ENCODE results near the gene ACOXL.
"Not testable (repeated sequence)": the region's sequence is repeated elsewhere in the genome, so short reads cannot be mapped to it uniquely, and the experiment has no call there.

The ACOXL gene

DNA sequence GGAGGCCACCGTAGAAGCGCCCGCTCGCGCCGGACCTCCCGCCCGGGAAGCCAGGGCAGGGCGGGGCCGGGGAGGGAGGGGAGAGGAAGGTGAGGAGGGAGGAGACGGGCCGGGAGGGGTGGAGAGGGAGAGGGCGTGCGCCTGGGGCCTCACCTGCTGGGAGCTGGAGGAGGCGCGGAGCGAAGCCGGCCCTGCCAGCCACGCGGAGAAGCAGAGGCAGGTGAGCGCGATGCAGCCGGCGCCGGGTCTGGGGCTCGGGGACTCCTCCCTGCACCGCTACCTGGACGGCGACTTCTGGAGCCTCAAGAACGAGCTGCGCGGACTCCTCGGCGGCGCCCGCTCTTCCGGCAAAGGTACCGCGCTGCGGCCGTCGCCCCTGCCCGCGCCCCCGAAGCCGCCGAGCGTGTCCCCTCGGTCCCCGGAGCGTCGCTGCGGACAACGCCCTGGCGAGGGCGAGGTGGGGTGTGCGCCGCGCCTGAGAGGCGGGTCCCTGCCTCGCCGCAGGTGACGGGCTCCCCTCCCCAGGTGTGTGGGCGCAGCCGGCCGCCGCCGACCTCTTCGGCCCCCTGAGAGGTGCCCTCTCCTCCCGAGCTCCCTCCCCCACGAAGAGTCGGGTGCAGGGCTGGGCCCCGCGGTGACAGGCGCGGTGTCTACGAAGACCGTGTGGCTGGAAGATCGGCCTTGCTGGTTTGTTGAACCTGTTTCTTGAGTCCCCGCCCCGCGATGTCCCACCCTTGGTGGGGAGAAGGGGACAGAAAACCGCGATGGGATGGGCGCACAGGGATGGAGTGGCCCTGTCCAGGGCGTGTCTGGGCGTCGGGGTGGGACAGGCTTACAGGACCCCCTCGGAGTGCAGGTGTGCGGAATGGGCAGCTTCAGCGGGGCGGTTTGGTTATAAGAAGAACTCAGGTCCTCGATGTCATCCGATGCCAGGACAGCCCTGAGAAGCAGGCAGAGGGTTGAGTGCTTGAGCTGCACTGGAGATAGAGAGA lies at the start of gene ACOXL:
TSS of gene ACOXL (plus strand) at position 152 of the 992 bp plus-strand sequence. CDS start 35,817 bp downstream, outside the sequence.
- DNase-seq = no peak

DNA sequence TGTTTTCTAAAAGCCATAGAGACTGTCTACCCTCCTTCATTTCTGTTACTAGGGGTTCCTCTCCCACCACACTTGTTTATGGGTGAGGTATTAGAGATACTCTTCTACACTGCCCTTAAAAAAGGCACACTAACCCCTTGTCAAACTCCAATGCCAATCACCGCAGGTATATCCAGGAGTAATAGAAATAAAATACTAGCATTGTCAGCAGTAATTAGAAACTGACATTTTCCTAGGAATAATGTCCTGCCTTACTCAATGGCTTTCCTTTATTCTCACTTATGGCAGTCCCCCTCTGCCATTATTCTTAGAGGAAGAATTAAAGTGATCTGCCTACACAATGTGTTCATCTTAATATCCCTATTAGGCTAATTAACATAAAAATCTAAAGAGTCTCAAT lies 49.5 kb upstream of the ACOXL start:
- no peak for DNase-seq

DNA sequence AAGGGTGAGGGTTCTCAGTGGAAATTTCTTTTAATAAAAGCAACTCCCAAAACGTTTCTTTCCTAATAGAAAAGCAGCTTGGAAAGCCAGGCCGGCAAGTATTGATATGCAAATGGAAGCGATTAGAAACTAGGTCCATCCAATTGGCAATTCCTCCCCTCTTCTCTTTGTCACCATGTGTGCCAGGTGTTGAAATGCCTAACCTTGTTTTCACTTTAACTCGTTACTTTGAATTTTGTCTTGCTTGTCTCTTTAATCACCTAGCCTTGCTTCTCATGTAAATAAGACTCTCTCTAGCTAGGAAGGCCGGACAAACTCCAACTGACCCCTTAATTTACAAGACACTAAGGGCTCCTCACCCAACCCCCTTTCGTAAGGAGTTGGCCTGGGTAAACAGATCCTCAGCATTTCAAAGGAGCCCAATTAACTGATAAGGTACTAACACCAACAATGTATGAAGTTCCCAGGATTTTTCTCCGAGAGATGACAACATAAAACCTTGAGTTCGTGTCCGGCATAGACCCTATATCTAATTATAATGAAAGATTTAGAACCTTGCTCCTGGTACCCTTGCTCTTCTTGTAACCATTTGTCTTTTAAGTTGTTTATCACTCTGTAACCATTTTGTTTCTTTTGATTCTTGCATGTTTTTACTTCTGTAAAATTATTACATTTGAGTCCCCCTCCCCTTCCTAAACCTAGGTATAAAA lies 44.4 kb upstream of the ACOXL start:
- not testable (repeated sequence) for DNase-seq

DNA sequence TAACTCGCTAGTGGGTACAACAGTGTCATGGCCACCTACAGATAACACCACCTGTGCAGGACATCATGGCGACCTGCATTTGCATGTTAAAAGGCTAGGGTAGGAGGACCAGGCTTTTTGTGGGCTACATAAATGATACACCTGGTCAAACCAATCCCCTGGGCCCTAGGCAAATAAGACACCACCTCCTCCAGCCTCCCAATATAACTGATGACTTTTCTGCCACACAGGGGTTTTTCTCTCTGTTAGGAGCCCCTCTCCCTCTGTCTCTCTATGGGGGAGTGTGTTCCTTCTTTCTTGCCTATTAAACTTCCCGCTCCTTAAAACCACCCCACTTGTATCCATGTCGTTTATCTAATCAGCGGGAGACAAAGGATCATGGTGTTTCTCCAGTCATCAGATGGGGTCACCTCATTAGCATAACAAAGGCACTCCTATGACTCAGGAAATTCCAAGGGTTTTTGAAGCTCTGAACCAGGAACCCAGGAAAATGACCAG lies 43.7 kb upstream of the ACOXL start:
- no peak for DNase-seq

DNA sequence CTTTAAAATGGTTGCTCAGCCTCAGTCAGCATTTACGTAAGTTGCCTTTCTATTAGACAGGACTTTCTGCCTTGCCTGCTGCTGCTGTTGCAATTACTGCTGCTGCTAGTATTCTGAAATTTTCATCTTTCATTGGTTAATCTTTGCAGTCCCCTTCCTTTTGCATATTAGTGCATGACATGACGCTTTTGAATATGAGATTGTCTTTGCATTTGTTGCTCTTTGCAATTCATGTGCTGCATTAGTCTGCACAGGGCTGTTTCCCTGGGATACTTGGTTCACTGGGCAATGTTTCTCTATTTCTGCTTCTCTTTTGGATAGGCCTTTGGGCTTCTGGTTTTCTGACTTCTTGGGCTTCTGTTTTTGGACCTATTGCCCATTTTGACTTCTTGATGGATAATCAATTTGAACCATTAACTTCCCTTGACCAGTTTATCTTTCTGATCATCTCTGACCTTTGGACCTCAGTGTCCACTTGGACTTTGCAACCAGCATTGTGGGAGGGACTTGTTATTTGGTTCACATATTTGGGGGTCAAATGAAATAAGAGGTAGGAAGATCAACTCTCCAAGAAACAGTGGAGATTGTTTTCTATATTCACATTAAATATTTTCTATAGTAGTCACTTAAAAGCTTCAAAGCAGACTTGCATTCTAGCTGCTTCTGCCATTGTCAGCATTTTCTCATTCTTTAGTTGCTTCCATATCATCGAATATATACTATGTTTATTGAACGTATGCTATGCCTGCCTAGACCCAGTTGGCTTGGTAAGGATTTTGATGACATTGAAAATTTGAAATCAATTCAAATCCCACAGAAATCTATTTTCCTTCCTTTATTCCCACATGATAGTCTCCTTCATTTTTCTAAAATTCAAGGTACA lies 42.0 kb upstream of the ACOXL start:
- no peak for DNase-seq

DNA sequence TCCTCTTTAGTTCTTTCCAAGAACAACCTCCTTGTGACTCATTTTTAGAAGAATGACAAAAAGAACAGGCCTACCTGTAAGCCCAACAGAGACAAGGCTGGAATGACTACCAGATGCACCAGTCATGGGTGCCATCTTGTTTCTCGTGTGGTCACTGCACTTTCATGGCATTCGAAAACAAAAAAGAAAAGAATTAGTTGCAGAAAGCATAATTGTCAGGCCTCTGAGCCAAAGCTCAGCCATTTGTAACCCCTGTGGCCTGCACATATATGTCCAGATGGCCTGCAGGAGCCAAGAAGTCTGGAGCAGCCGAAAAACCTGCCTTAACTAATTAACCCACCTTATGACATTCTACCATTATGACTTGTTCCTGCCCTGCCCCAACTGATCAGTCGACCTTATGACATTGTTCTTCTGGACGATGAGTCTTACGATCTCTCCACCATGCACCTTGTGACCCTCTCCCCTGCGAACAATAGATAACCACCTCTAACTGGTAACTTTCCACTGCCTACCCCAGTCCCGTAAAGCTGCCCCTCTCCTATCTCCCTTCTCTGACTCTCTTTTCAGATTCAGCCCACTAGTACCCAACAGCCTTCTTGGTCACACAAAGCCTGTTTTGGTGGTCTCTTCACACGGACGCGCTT lies 40.6 kb upstream of the ACOXL start:
- DNase-seq = no peak

DNA sequence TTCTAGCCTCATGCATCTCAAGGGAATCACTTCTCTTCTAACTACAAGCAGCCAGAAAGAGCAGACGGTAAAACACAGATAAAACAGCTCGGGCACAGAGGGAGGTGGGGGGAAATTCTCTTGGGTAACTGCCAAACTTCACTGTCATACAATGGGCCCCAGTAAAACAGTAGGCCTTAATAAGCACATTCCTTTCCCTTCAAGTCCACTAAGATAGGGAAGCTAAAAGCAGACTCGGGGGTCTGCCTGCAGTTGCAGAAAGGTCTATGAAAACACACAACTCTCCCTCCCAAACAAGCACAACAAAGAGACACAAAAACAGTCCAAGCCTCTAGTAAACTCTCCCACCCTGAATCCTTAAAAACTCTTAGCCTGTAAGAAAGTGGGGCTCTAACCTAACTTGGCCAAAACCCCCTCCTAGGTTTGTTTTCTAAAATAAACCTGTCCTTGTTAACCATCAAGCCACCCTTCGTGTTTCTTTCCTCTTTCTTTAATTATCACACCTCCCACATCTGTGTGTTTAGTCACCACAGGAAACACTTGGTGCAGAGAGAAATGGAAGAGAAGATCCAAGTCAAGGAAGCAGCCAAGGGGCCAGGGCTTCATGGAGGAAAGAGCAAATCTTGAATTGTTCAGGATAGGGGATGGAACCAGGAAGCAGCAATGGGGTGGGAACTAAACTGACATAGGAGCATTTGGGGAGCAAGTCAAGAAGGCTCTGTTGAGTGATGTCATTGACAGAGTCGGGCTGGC lies 37.1 kb upstream of the ACOXL start:
- not testable (repeated sequence) for DNase-seq

DNA sequence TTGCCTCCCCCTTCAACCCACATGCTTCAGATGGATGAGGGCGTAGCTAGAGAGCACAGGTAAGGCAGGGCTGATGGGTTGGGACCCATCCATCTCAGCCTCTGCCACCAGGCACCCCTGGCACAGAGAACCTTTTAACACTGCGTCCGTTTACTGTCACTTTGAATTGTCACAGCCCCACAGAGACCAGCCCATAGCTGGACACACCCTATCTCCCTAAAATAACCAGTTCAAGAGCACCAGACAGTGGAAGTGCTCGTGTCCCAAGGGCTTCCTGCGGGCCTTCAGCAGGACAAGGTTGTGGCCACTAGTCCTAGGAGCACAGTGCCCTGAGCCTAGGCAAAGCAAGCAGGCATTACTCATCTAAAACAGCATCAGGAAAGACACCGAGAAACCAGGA lies 34.1 kb upstream of the ACOXL start:
- not testable (repeated sequence) for DNase-seq

DNA sequence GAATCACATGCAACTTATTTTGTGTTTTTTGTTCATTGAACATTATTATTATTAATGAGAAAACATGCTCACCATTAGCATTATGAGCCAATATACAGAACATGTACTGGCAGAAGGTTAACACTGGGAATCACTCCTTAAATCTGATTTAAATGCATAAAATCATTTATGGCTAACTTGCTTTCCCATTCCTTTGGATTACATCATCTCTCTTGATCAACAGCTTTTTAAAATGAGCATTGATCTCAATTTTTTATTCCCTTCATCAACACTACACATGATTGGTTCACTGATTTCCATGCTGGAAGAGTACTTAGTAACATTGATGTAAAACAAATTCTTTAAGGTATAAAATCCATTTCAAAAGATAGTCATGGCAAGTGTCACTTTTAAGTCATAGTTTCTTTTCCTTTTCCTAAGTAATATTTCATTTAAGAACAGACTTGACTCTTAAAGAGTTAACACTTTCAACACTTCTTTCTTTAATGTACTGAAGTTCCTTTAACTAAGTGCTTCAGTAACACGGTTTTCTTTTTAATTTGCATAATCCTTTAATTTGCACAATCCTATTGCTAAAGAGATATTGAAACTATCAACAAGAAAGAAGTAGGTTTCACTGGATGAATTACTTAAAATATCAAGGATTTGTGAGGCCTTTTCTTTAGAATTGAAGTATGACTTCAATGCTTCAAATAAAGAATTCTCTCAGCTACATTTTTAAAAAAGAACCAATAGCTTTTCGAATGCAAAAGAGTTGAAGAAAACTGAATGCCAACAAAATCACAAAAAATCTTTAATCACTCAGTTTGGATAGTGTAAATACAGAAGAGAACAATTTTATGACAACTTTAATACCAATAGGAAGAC lies 29.6 kb upstream of the ACOXL start:
- DNase-seq = no peak

DNA sequence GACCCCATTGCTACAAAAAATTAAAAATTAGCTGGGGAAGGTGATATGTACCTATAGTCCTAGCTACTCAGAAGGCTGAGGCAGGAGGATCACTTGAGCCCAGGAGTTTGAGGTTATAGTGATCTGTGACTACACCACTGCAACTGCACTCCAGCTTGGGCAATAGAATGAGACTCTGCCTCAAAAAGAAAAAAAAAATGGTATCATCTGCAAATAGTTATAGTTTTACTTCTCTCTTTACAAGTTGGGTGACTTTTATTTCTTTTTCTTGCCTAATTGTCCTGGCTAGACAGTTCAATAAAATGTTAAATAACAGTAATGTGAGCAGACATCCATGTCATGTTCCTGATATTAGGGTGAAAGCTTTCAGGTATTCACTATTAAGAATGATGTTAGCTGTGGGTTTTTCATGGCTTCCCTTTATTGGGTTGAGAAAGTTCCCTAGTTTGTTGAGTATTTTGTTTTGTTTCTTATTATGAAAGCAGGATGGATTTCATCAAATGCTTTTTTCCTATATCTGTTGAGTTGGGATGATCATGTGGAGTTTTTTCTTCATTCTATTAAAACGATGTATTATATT lies 24.9 kb upstream of the ACOXL start:
- DNase-seq = no peak

DNA sequence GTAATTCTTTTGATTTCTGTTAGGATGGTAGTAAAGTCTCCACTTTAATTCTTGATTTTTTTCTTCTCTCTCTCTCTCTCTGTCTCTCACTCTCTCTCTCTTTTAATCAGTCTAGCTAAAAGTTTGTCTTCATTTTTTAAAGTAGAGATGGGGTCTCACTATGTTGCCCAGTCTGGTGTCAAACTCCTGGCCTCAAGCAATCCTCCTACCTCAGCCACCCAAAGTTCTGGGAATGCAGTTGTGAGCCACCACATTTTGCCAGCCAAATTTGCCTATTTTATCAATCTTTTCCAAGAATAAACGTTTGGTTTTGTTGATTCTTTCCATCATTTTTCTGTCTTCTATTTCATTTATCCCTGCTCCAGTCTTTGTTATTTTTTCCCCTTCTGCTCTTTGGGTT lies 23.9 kb upstream of the ACOXL start:
- no peak for DNase-seq

DNA sequence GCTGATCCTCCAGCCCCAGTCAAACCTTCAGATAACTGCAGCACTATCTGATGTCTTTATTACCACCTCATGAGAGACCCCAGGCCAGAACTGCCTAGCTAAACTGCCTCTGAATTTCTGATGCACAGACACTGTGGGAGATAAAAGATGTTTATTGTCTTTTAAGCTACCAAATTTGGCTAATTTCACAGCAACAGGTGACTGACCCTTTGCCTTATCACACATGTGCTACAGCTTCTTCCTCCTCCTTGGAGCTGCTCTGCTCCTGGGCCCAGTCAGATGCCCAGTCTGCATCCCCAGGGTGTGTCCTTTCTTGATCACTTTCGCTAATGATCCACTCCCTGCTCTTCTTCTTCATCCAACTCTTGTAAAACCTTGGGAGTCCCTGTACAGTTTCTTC lies 19.6 kb upstream of the ACOXL start:
- no peak for DNase-seq

DNA sequence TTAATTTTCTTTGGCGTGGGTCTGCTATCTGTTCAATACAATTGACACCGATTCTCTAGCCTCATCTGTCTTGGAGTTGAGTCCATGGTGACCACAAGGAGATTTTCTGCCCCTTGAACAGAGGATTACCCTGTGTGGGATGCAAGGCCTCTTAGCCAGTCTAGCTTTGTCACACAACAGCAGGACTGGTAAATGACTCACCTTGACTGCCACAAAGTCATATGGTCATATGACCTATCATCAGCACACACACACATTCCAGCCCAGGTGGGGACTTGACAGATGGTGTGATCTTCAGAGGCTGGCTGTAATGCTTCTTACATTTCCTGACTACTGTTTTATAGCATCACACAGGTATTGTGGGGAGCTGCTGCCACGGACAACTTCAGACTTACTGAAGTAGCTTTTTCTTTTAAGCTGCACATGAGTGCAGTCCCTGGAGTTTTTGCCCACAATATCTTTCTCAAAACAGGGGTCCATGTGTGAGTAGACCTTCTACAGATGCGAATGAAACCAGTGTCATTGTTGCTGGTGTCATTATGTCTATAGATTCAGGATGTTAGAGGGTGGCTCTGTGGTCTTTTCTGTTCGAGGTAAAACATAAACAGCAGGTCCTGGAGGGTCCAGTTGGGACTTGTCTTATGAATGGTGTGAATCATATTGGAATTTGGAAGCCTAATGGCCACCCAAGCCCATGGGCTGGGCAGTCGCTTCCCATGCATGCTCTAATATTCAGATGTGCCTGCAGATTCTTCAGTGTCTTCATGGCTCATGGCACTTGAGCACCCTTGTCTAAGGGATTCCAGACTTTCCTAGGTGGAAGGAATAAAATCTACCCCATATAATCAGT lies 18.6 kb upstream of the ACOXL start:
- DNase-seq = no peak

DNA sequence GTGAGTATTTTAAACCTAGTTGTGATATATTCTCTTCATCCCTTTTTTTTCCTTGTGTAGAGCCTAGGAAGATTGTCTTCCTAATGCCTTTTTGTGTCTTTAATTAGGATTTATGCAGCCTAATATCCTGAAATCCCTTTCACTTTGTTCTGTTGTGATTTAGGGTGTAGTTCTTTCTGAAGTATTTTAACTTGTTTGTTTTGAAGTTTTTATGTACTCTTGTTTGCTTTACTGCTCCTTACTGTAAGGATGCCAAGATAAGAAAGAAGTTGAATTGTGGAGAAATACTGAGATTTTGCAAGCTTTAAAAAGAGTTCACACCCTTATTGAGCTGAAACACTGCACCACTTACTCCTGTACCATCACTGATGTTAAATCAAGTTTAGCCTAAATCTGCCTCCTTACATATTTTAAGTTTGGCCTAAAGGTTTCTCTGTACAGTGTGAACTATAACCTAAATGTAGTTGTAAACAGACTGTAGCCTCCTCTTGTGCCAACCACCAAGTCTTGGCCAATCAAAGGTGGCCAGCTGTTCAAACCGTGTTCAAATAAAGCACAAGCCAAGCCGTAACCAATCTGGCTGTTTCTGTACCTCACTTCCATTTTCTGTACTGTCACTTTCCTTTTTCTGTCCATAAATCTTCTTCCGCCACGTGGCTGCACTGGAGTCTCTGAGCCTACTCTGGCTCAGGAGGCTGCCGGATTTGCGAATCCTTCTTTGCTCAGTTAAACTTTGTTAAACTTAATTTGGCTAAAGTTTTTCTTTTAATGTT lies 17.7 kb upstream of the ACOXL start:
- no peak for DNase-seq

DNA sequence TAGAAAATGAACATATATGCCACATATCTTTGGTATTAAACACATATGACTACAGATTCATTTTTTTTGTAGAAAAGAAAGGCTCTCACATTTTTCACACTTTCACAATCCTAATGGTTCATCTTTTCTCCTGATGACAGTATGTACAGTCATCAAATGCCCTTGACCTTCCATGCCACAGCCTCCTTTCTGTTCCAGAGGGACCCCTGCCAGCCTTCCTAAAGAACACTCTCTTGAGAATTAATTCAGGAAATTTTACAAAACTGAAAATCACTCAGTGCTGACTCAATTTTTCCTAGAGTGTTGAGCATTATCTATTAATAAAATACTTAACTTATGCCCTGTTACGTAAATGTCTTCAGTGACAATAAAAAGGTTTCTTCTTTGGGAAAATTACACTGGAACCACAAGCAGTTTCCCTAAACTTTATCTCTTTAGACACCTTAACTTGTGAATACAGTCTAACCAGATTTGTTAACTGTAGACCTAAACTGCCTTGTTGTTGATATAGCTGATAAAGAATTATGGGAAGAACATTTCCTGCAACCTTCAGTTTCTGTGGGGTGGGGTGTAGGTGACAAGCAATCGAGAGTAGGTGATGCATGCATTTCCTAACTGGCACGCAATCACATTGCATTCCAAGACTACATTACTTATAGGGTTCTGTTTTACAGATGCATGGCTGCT lies 15.3 kb upstream of the ACOXL start:
- peak; percentile 60 for DNase-seq

DNA sequence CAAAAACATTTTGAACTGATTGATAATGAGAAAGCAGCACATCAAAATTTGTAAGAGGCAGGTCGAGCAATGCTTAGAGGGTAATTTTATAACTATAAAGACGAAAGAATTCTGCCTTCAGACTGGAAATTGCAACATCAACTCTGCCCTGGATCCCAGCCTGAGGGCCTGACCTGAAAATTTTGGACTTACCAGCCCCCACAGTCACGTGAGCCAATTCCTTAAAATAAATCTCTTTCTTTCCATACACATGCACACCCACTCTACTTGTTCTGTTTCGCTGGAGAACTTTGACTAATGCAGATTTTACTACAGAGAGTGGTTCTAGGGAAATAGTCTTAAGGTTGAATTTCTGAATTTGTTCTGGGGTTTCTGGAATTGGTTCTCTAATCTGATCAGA lies 14.6 kb upstream of the ACOXL start:
- peak; percentile 26 for DNase-seq

DNA sequence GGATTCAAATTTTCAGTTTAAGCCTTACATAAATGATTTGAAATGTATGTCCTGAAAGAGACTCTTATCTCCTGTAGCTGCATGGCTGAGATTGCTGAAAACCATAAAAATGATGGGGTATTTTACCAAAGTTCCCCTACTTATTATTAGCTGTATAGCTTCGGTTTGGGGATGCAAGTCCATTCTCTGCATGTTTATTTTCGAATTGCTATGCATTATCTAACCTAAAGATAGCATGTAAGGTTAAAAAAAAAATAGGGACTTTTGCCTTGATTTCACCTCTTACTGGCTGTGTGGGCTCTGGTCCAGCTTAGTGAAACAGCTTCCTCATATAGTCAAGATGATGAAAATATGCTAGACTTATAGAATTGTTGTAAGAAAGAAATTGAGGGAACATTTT lies 14.0 kb upstream of the ACOXL start:
- no peak for DNase-seq

DNA sequence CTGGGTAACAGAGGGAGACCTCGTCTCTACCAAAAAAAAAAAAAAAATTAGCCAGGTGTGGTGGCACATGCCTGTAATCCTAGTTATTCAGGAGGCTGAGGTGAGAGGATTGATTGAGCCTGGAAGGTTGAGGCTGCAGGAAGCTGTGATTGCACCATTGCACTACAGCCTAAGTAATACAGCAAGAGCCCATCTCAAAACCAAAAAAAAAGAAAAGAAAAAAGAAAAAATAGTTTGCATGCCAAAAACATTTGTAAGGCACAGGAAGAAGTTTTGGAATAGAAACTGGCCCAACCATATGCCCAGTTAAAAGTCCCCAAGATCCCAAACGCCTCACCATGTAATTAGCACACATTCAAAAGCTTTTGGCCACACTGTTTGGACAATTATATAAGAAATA lies 13.4 kb upstream of the ACOXL start:
- no peak for DNase-seq
